ENCODE measurements around the gene EXOC2.

Gene EXOC2

DNA sequence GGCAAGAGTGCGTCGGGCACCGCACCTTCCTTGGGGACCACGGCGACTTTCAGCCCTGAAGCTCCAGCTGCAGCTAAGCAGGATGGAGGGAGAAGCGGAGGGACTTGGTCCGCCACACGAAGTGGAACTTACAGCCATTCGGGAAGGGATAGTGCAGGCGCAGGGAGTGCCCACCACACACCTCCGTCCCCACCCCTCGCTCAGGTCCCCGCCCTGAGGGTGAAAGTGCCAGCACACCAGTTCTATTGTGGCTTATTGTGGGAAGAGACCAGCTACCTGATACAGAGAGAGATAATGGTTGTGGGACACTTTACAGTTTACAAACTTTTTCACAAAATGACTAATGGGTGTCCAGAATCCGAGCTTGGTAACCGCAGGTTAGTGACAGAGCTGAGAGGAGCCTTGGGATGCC lies 225.3 kb downstream of the EXOC2 start:
- DNase-seq (ENCODE audit: low spot score), result no peak

GRCh38 chr6:467111-467510 lies 225.8 kb downstream of the EXOC2 start:
- DNase-seq (ENCODE audit: low spot score), result no peak

DNA sequence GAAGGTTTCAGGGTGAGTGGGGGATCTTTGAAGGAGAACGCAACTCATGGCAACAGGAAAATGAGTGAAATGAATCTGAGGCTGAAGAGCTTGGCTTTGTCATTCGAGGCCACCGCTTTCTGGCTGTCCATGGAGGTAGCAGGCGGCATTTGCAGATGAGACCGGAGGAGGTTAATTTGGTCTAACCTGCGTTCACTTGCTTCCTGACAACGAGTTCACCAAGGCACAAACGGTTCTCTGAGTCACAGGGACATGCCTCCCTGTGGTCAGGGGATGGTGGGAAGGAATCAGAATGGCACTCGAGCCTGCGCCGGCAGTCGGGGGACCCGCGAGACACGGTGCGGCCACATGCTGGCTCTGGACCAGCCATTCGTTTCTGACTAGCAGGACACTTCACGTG lies 226.4 kb downstream of the EXOC2 start:
- no peak for DNase-seq (ENCODE audit: low spot score)

- no peak for DNase-seq (ENCODE audit: low spot score)
Measured at GRCh38 chr6:465531-466348, 227.2 kb downstream of the EXOC2 start.

- DNase-seq (ENCODE audit: low spot score), result no peak
Measured at GRCh38 chr6:456887-457286, 236.1 kb downstream of the EXOC2 start.

DNA sequence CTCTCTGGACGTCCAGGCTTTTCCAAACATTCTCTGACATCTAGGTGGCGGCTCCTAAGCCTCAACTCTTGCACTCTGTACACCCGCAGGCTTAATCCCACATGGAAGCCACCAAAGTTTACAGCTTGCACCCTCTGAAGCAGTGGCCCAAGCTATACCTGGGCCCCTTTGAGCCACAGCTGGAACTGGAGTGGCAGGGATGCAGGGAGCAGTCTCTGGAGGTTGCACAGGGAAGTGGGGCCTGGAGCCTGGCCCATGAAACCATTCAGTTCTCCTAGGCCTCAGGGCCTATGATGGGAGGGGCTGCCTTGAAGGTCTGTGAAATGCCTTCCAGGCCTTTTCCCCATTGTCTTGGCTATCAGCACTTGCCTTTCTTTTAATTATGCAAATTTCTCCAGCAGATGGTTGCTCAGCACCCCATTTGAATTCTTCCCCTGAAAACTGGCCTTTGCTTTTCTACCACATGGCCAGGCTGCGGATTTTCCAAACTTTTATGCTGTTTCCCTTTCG lies 236.5 kb downstream of the EXOC2 start:
- DNase-seq (ENCODE audit: low spot score), result no peak

GRCh38 chr6:455835-456234 lies 237.1 kb downstream of the EXOC2 start:
- DNase-seq (ENCODE audit: low spot score), result no peak

DNA sequence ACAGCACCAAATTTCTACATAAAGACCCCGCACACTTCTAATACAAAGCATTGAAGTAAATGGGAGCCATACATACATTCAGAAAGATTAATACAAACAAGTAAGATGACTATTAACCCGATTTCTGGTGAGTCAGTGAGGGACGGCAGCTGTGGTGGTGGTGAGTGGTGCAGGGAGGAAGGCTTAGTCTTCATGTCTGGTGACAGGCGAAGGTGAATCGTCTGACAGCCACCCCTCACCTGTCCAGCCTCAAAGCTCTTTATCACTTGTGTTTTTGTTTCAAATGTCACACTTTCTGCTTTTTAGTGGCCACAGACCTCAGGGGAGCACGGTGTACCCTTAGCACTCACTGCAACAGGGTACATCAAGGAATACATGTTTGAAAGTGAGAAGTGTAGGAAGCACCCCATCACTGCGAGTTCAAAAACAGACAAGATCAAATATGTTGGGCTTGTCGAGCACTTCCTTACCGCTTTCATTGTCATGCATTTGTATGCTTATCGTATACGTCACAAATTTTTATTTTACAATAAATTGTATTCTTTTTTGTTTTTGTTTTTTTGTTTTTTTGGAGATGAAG lies 237.8 kb downstream of the EXOC2 start:
- DNase-seq (ENCODE audit: low spot score), result no peak

DNA sequence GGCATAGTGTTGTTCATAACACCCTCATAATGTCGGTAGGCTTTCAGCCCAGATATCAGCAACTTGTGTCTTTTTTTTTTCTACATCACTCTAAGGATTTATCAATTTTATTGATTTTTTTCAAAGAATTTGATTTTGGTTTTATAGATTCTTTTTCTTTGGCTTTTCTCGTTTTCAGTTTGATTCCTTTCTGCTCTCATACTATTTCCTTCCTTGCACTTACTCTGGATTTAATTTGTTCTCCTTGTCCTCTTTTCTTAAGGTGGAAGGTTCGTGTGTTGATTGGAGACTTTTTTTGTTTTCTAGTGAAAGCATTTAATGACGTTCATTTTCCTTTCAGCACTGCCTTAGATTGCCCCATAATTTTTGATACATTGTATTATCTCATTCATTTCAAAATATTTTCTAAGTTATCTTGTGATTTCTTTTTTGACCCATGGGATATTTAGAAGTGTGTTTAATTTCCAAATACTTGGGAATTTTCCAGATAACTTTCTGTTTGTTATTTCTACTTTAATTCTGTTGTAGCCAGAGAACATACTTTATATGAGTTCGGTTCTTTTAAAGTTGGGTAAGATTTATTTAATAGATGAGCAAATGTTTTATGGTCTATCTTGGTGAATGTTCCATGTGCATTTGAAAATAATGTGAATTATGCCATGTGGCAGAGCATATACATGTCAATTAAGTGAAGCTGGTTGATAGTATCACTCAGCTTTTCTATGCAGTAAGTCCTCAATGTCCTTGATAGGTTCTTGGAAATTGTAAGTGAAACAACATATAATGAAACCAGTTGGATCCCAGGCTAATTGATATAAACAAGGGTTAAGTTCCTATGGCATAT lies 238.6 kb downstream of the EXOC2 start:
- DNase-seq (ENCODE audit: low spot score), result no peak

GRCh38 chr6:453152-453551 lies 239.8 kb downstream of the EXOC2 start:
- no peak for DNase-seq (ENCODE audit: low spot score)

GRCh38 chr6:452301-453067 lies 240.5 kb downstream of the EXOC2 start:
- DNase-seq (ENCODE audit: low spot score), result no peak

DNA sequence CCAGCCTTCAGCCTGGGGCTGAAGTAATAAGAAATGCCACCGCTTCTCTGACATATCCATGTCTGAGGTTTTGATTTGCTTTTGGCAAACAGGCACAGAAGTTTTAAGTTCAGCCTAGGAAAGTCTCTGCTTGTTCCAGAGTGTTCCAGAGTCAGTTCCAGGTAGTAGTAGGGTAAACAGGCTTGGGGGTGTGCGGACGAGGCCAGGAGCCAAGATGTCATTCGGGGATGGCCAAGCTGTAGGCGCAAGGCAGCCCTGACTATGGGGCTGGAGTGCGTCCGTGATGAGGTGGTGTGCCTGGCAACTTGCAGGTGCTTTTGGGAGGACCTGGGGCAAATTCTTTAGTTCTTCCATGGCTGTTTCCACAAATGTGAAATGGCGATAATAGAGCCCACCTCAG lies 241.1 kb downstream of the EXOC2 start:
- DNase-seq (ENCODE audit: low spot score), result no peak

DNA sequence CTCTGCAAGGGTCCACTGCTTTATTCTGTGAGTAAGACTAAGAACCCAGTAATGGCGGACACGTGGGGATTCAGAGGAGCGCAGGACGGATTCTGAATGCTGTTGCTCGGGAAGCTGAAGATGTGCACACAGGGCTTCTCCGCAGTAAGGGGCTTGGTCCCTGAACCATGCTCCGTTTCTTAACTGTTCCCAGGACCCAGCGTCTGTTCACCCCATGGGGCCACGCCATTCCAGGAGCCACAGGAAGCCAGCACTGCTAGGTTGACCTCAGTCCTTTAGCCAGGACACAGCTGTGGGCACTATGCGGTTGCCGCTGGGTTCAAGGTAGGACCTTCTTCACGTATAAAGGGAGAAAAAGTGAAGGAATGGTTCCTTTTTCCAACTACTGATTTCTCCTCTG lies 241.6 kb downstream of the EXOC2 start:
- no peak for DNase-seq (ENCODE audit: low spot score)

GRCh38 chr6:449486-450419 lies 243.2 kb downstream of the EXOC2 start:
- no peak for DNase-seq (ENCODE audit: low spot score)

DNA sequence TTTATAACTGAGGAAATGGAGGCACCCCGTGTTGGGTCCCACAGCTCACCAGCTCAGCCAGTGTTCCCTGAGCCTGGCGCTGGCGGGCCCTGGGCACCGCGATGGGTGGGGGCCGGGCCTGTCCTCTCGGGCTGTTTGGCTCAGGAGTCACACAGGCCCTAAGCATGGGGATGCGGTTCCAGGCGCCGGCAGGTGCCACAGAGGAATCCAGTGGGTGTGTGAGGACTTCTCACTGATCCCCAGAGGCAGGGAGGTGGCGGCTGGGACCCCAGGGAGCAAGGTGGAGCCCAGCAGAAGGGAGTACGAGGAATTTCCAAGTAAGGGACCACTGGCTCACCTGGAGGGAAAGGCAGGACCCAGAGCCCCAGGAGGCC lies 243.9 kb downstream of the EXOC2 start:
- DNase-seq (ENCODE audit: low spot score), result no peak

- DNase-seq (ENCODE audit: low spot score), result no peak
Measured at GRCh38 chr6:448296-449056, 244.5 kb downstream of the EXOC2 start.

- DNase-seq (ENCODE audit: low spot score), result no peak
Measured at GRCh38 chr6:447381-448165, 245.4 kb downstream of the EXOC2 start.

GRCh38 chr6:446418-447366 lies 246.2 kb downstream of the EXOC2 start:
- no peak for DNase-seq (ENCODE audit: low spot score)
